H1 (cell line): ENCODE measurements around the gene TAF6. TPM values are rescaled to one million over a fixed set of nuclear protein-coding genes. Genes with fewer than 3 reads are reported as not detected.
A peak's percentile ranks its signal among the peaks of the same experiment; 100 is the strongest.

Source experiments
- CTCF ChIA-PET: fragments of 300-600 bp; sonication (Branson Sonifier 250); formaldehyde crosslinking; loops from one replicate; lab custom pipeline; 2021; ENCODE audit not compliant: partially characterized antibody; lab: Charles Lee
- POLR2A ChIA-PET: fragments of 300-600 bp; sonication (Branson Sonifier 250); formaldehyde crosslinking; loops from one replicate; lab custom pipeline; 2021; ENCODE audit warnings: inconsistent platforms; ENCODE audit not compliant: partially characterized antibody; lab: Charles Lee
- DNase-seq, 2 experiments: peaks; one replicate each; pipeline versions ENCODE4 v3.0.0 to v3.0.0-alpha.2; 2010 to 2022; ENCODE audit warnings: low spot score in 2 of 2, low read depth in 1 of 2, mixed read lengths in 1 of 2
- FAIRE-seq: peaks from 2 replicates; lab custom pipeline; 2011; peaks lifted over from hg19 to GRCh38; lab: Jason Lieb, UNC
- H2AFZ ChIP-seq: 2 replicates; pipeline ENCODE4 v1.8.1; 2012; ENCODE audit warnings: low read length, inconsistent platforms
- H2AK5ac ChIP-seq: 2 replicates; pipeline ENCODE4 v1.6.1; 2013; ENCODE audit warnings: low read depth, low read length
- H2BK120ac ChIP-seq: replicated peaks from 2 replicates; pipeline ENCODE3; 2013; ENCODE audit warnings: low read depth, low read length, inconsistent platforms
- H2BK12ac ChIP-seq: 2 replicates; pipeline ENCODE4 v1.6.1; 2013; ENCODE audit warnings: low read depth, low read length
- H2BK15ac ChIP-seq: 2 replicates; pipeline ENCODE4 v1.6.1; 2013; ENCODE audit warnings: low read length
- H2BK20ac ChIP-seq: 2 replicates; pipeline ENCODE4 v1.6.1; 2013; ENCODE audit warnings: low read length
- H2BK5ac ChIP-seq: 2 replicates; pipeline ENCODE4 v1.6.1; 2013; ENCODE audit warnings: low read depth, low read length
- H3K14ac ChIP-seq: 2 replicates; pipeline ENCODE4 v1.6.1; 2013; ENCODE audit warnings: inconsistent platforms; ENCODE audit not compliant: insufficient read length
- H3K18ac ChIP-seq: 2 replicates; pipeline ENCODE4 v1.6.1; 2013; ENCODE audit warnings: low read length; ENCODE audit errors: extremely low read depth
- H3K23ac ChIP-seq: 2 replicates; pipeline ENCODE4 v1.6.1; 2013; ENCODE audit warnings: inconsistent platforms; ENCODE audit not compliant: insufficient read length
- H3K23me2 ChIP-seq: 2 replicates; pipeline ENCODE4 v1.6.1; 2013; ENCODE audit warnings: low read depth, low read length
- H3K27ac ChIP-seq: 2 replicates; pipeline ENCODE4 v1.6.1; 2011; ENCODE audit warnings: low read depth, low read length, inconsistent platforms
- H3K27me3 ChIP-seq, 4 experiments: replicated peaks in 1 of 4; 1 replicate in 1 of 4; 2 replicates in 3 of 4; pipeline versions ENCODE4 v1.6.1 to v1.8.1; 2011 to 2013; ENCODE audit warnings: low read length in 3 of 4, mild to moderate bottlenecking in 3 of 4, inconsistent platforms in 2 of 4, mixed read lengths in 2 of 4, moderate library complexity in 1 of 4; ENCODE audit not compliant: control insufficient read depth in 3 of 4, insufficient read depth in 3 of 4; ENCODE audit errors: extremely low read depth in 1 of 4
- H3K36me3 ChIP-seq, 4 experiments: 2 replicates each; pipeline versions ENCODE4 v1.6.1 to v1.8.1; 2011 to 2013; ENCODE audit warnings: mild to moderate bottlenecking in 4 of 4, low read length in 3 of 4, moderate library complexity in 2 of 4, control low read depth in 1 of 4, inconsistent platforms in 1 of 4; ENCODE audit not compliant: insufficient read depth in 4 of 4, control insufficient read depth in 2 of 4
- H3K4ac ChIP-seq: replicated peaks from 2 replicates; pipeline ENCODE3; 2013; ENCODE audit warnings: low read length, low read depth, mixed read lengths, inconsistent platforms; ENCODE audit not compliant: insufficient read length
- H3K4me1 ChIP-seq, 4 experiments: replicated peaks in 1 of 4; 1 replicate in 1 of 4; 2 replicates in 3 of 4; pipeline versions ENCODE4 v1.6.1 to v1.8.1; 2011 to 2013; ENCODE audit warnings: low read length in 3 of 4, inconsistent platforms in 2 of 4, mixed read lengths in 1 of 4; ENCODE audit not compliant: insufficient read depth in 4 of 4, control insufficient read depth in 3 of 4
- H3K4me2 ChIP-seq, 2 experiments: 2 replicates each; pipeline versions ENCODE4 v1.6.1 to v1.8.1; 2011 to 2013; ENCODE audit warnings: low read depth in 2 of 2, low read length in 2 of 2, control low read depth in 1 of 2, inconsistent platforms in 1 of 2, mild to moderate bottlenecking in 1 of 2; ENCODE audit not compliant: insufficient read depth in 1 of 2
- H3K4me3 ChIP-seq, 4 experiments: fragments of 200-600, 300-600 bp in 1 of 4; sonication (generic), shearing (Covaris generic), sonication (Bioruptor Twin) in 1 of 4; 2 replicates each; pipeline versions ENCODE4 v1.5.1 to v1.8.1; 2011 to 2016; ENCODE audit warnings: low read length in 4 of 4, low read depth in 3 of 4, control low read depth in 2 of 4, inconsistent platforms in 2 of 4, mild to moderate bottlenecking in 2 of 4, mixed read lengths in 1 of 4, moderate library complexity in 1 of 4; ENCODE audit not compliant: insufficient read depth in 2 of 4; ENCODE audit errors: extremely low read depth in 1 of 4
- H3K56ac ChIP-seq: replicated peaks from 2 replicates; pipeline ENCODE3; 2013; ENCODE audit warnings: low read depth, mild to moderate bottlenecking, mixed read lengths, low read length, inconsistent platforms; ENCODE audit not compliant: insufficient read length
- H3K79me1 ChIP-seq: 2 replicates; pipeline ENCODE4 v1.6.1; 2013; ENCODE audit warnings: low read depth, low read length, control low read depth
- H3K79me2 ChIP-seq, 2 experiments: 2 replicates each; pipeline versions ENCODE4 v1.6.1 to v1.8.1; 2012 to 2013; ENCODE audit warnings: low read length in 2 of 2, mild to moderate bottlenecking in 2 of 2, inconsistent platforms in 1 of 2; ENCODE audit not compliant: insufficient read depth in 2 of 2, control insufficient read depth in 1 of 2
- H3K9ac ChIP-seq, 4 experiments: replicated peaks in 1 of 4; 1 replicate in 1 of 4; 2 replicates in 3 of 4; pipeline versions ENCODE4 v1.6.1 to v1.8.1; 2011 to 2013; ENCODE audit warnings: low read depth in 3 of 4, low read length in 3 of 4, control low read depth in 2 of 4, mild to moderate bottlenecking in 2 of 4, moderate library complexity in 2 of 4, inconsistent platforms in 1 of 4; ENCODE audit errors: extremely low read depth in 1 of 4
- H3K9me3 ChIP-seq, 2 experiments: 2 replicates each; pipeline versions ENCODE4 v1.6.1 to v1.8.1; 2012 to 2013; ENCODE audit warnings: mild to moderate bottlenecking in 2 of 2, moderate library complexity in 2 of 2, control low read depth in 1 of 2, inconsistent platforms in 1 of 2, low read depth in 1 of 2, low read length in 1 of 2, mixed read lengths in 1 of 2; ENCODE audit not compliant: insufficient read depth in 2 of 2
- H4K20me1 ChIP-seq, 2 experiments: replicated peaks in 1 of 2; 2 replicates each; pipeline versions ENCODE3 to v1.8.1; 2011 to 2013; ENCODE audit warnings: inconsistent platforms in 2 of 2, low read length in 2 of 2, mild to moderate bottlenecking in 1 of 2; ENCODE audit not compliant: insufficient read depth in 2 of 2, control insufficient read depth in 1 of 2
- H4K5ac ChIP-seq: 2 replicates; pipeline ENCODE4 v1.6.1; 2013; ENCODE audit warnings: low read length, low read depth, mixed read lengths, inconsistent platforms; ENCODE audit not compliant: insufficient read length
- H4K8ac ChIP-seq: 2 replicates; pipeline ENCODE4 v1.8.0; 2013; ENCODE audit warnings: mild to moderate bottlenecking, moderate library complexity, low read length, inconsistent platforms; ENCODE audit not compliant: insufficient read depth; ENCODE audit errors: extremely low read depth
- H4K91ac ChIP-seq: replicated peaks from 2 replicates; pipeline ENCODE3; 2013; ENCODE audit warnings: low read length, mixed read lengths, inconsistent platforms; ENCODE audit not compliant: insufficient read length
- BCL11A ChIP-seq, 2 experiments: IDR thresholded peaks; one replicate each; pipeline ENCODE4 v1.6.1; 2011; ENCODE audit warnings: low read depth in 2 of 2, low read length in 2 of 2, mild to moderate bottlenecking in 2 of 2
- BRCA1 ChIP-seq: IDR thresholded peaks from 2 replicates; pipeline ENCODE4 v1.6.1; 2012; ENCODE audit warnings: low read depth, low read length, improper control_type of control experiment
- EGR1 ChIP-seq: IDR thresholded peaks from 2 replicates; pipeline ENCODE4 v1.6.1; 2011; ENCODE audit warnings: low read depth, low read length, borderline replicate concordance
- HDAC2 ChIP-seq, 2 experiments: fragments of 300-600 bp in 1 of 2; sonication (generic) in 1 of 2; IDR thresholded peaks; 2 replicates each; pipeline ENCODE4 v1.6.1; 2011 to 2012; ENCODE audit warnings: low read depth in 2 of 2, low read length in 2 of 2, mild to moderate bottlenecking in 2 of 2, moderate library complexity in 2 of 2, borderline replicate concordance in 1 of 2, inconsistent platforms in 1 of 2
- HDAC6 ChIP-seq: IDR thresholded peaks from one replicate; pipeline ENCODE4 v1.7.1; 2012; ENCODE audit warnings: low read depth, mild to moderate bottlenecking, inconsistent platforms, low read length, moderate library complexity
- SIN3A ChIP-seq, 2 experiments: IDR thresholded peaks in 1 of 2; conservative IDR thresholded peaks in 1 of 2; 2 replicates each; pipeline ENCODE4 v1.6.1; 2011 to 2012; ENCODE audit warnings: low read length in 2 of 2, improper control_type of control experiment in 1 of 2, low read depth in 1 of 2, mild to moderate bottlenecking in 1 of 2
- SP1 ChIP-seq: IDR thresholded peaks from 2 replicates; pipeline ENCODE4 v1.6.1; 2011; ENCODE audit warnings: low read depth, low read length
- SP4 ChIP-seq: IDR thresholded peaks from 2 replicates; pipeline ENCODE4 v1.6.1; 2012; ENCODE audit warnings: low read length, inconsistent platforms
- TAF7 ChIP-seq: optimal IDR thresholded peaks from 2 replicates; pipeline ENCODE3; 2011; ENCODE audit warnings: low read depth, mild to moderate bottlenecking, inconsistent platforms, low read length, moderate library complexity, borderline replicate concordance
- WGBS, 2 experiments: shearing (Covaris generic) in 1 of 2; methylation state at CpG; one replicate each; pipeline versions ENCODE4 v1.1.6 to v1.1.7; 2013 to 2015; ENCODE audit warnings: low lambda C conversion rate in 2 of 2, mixed read lengths in 2 of 2, inconsistent platforms in 1 of 2, low coverage in 1 of 2, missing lambda C conversion rate in 1 of 2; ENCODE audit not compliant: insufficient replicate concordance in 2 of 2, insufficient coverage in 1 of 2, insufficient read length in 1 of 2; ENCODE audit errors: extremely low coverage in 1 of 2, missing lambda C conversion rate in 1 of 2; 5-methylcytosine and 5-hydroxymethylcytosine counted together
- polyA plus RNA-seq, 7 experiments: library from polyadenylated mRNA; depleted of rRNA in 3 of 7; stranded (reverse) in 5 of 7; unstranded in 2 of 7; fragments of >200 nt in 5 of 7; fragments of 200-250 nt in 2 of 7; gene quantifications; 1 replicate in 5 of 7; 2 replicates in 1 of 7; 4 replicates in 1 of 7; pipeline versions ENCODE4 v1.2.1 to v1.2.3, GENCODE V29; 2011 to 2013; ENCODE audit warnings: missing spikeins in 2 of 7, mixed read lengths in 2 of 7
- total RNA-seq: library from RNA; stranded (reverse); fragmentation: NEBNext Ultra II Directional; extraction: Animal tissue kit (Norgen Biotek cat#: 25700); gene quantifications from 2 replicates; pipeline ENCODE4 v1.2.1, GENCODE V29; 2021
- TF ChIP-seq, protein P1 (sequence below): IDR thresholded peaks from 2 replicates; pipeline ENCODE4 v1.6.1; 2012; ENCODE audit warnings: low read length, inconsistent platforms

TAF6 gene
- total and polyA plus RNA-seq, 2 of the 8 experiments (the other 6 are each of a cell fraction or from before 2014, with no cell fraction given), result 66.7 to 101 TPM

DNA sequence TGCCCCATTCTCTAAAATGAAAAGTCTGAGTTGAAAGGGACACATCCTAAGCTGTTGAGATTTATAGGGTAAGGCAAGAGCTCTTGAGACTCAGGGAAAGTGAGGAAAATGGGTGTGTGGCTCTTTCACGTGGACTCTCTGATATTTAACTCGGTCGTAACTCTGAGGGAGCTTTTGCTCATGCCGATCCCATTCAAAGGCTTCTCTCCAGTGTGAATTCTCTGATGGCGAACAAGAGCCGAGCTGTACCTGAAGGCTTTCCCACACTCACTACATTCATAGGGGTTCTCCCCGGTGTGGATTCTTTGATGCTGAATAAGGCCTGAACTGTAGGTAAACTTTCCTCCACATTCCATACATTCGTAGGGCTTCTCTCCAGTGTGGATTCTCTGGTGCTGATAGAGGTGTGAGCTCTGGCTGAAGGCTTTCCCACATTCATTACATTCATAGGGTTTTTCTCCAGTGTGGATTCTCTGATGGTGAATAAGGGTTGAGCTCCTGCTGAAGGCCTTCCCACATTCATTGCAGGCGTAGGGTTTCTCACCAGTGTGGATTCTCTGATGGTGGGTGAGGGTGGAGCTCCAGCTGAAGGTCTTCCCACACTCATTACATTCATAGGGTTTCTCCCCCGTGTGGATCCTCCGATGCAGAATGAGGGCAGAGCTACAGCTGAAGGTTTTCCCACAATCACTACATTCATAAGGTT, 48.0 kb downstream of the TAF6 start:
- no peak overlapping the region for H3K23ac ChIP-seq
- H3K4me2 ChIP-seq, result no peak overlapping the region
- WGBS, 2 experiments, result 96% methylated on average over 11 of the region's 11 CpGs; no CpG with 5 or more reads in 1 of the 2 experiments
- no peak overlapping the region for H3K14ac ChIP-seq
- H3K18ac ChIP-seq, result no peak overlapping the region
- H2AFZ ChIP-seq, result no peak overlapping the region
- H4K8ac ChIP-seq, result no peak overlapping the region
- no peak overlapping the region for H4K91ac ChIP-seq
- H3K9ac ChIP-seq, result no peak overlapping the region
- no peaks in the 10 kb centered on the region for H3K23me2 ChIP-seq
- H3K79me2 ChIP-seq, result no peaks in the 10 kb centered on the region
- DNase-seq (no peak), FAIRE-seq (no peak)
- no peak overlapping the region for H2AK5ac ChIP-seq
- H3K27me3 ChIP-seq, result no peaks in the 10 kb centered on the region; a peak in 1 of 7 replicates
- H3K79me1 ChIP-seq, result no peaks in the 10 kb centered on the region; the same call in none of the 2 replicates
- H2BK5ac ChIP-seq, result no peak overlapping the region
- no peak overlapping the region for H2BK15ac ChIP-seq
- no peaks in the 10 kb centered on the region for H4K20me1 ChIP-seq
- POLR2A ChIA-PET, result interaction anchor here (0.9 to 19.6 kb wide), 12 partner anchors 10 to 156 kb away, joined by 3 to 294 read pairs (median 5); partner anchors contain the start of genes AP4M1, COPS6, MCM7 and ZNF3
- no peak overlapping the region for H3K4ac ChIP-seq
- H3K56ac ChIP-seq, result no peak overlapping the region
- no peak overlapping the region for H3K27ac ChIP-seq
- CTCF ChIA-PET, result interaction anchor here (0.7 to 2.0 kb wide), 11 partner anchors 8 to 157 kb away, joined by 3 to 6 read pairs (median 4); no protein-coding TSS in a partner anchor
- no peak overlapping the region for H2BK20ac ChIP-seq
- peaks cover 60 to 80% (median 73%) of the 10 kb centered on the region in 4 experiments for H3K36me3 ChIP-seq
- no peak overlapping the region for H2BK12ac ChIP-seq
- H2BK120ac ChIP-seq, result no peak overlapping the region
- H4K5ac ChIP-seq, result no peak overlapping the region
- no peaks in the 10 kb centered on the region for H3K4me1 ChIP-seq
- H3K9me3 ChIP-seq, result peaks cover 64 to 66% of the 10 kb centered on the region in 2 experiments
- H3K4me3 ChIP-seq, result peak overlapping the region in 1 of 4 experiments; percentile 9; a peak in 1 of 8 replicates
- TF ChIP-seq HDAC2 (IDR thresholded peaks at IDR 0.05; ENCODE audit: borderline replicate concordance in 1 of 2, low read depth in 2 of 2, low read length in 2 of 2) (no peak), SP4 (no peak), SP1 (no peak), TAF7 (no peak), BRCA1 (no peak), SIN3A (conservative IDR thresholded peaks at IDR 0.05 in 1 of 2, IDR thresholded peaks at IDR 0.05 in 1 of 2; ENCODE audit: low read depth in 1 of 2, low read length in 2 of 2) (no peak), HDAC6 (peak; percentile 15), BCL11A (IDR thresholded peaks at IDR 0.05; ENCODE audit: low read depth in 2 of 2, low read length in 2 of 2) (no peak), EGR1 (no peak)
- TF ChIP-seq, protein P1, sequence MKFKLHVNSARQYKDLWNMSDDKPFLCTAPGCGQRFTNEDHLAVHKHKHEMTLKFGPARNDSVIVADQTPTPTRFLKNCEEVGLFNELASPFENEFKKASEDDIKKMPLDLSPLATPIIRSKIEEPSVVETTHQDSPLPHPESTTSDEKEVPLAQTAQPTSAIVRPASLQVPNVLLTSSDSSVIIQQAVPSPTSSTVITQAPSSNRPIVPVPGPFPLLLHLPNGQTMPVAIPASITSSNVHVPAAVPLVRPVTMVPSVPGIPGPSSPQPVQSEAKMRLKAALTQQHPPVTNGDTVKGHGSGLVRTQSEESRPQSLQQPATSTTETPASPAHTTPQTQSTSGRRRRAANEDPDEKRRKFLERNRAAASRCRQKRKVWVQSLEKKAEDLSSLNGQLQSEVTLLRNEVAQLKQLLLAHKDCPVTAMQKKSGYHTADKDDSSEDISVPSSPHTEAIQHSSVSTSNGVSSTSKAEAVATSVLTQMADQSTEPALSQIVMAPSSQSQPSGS, result peak; percentile 66; the same call in 1 of the 2 replicates
